K562 (cell line): ENCODE results near the gene BET1L. TPM values are rescaled to one million over a fixed set of nuclear protein-coding genes. Genes with fewer than 3 reads are reported as not detected.

Experiments used
- ATAC-seq: fragments of 200-7000 bp; cut with Tn5 transposase; 3 replicates; pipeline ENCODE4 v1.9.1; 2020; ENCODE audit warnings: moderate library complexity
- BruUV-seq: library from RNA; stranded (reverse); fragments of 400-500 nt; replicated peaks from 2 replicates; lab custom pipeline; 2021; lab: Mats Ljungman, UMichigan
- CTCF ChIA-PET: fragments of 300-600 bp; formaldehyde crosslinking; extraction: SDS; loops from one replicate; lab custom pipeline; 2021; ENCODE audit warnings: low intra/inter-chr PET ratio; lab: Yijun Ruan, JAX
- POLR2A ChIA-PET: fragments of 300-600, 350-650 bp; sonication (Branson Sonifier 250); formaldehyde crosslinking; extraction: SDS; loops from one replicate; lab custom pipeline; 2021; ENCODE audit warnings: antibody characterized with exemption, inconsistent platforms; lab: Yijun Ruan, JAX
- DNase-seq, 4 experiments: peaks; one replicate each; pipeline versions ENCODE4 v3.0.0 to v3.0.0-alpha.2; 2011 to 2018; ENCODE audit warnings: low spot score in 3 of 4, mixed read lengths in 3 of 4; ENCODE audit errors: extremely low read depth in 1 of 4
- FAIRE-seq: peaks from 2 replicates; lab custom pipeline; 2011; peaks lifted over from hg19 to GRCh38; lab: Jason Lieb, UNC
- H2AFZ ChIP-seq: 2 replicates; pipeline ENCODE4 v1.6.0; 2011; ENCODE audit warnings: low read depth, low read length, control low read depth, inconsistent platforms
- H3K27ac ChIP-seq: fragments of 200-600 bp; 3 replicates; pipeline ENCODE4 v1.8.0; 2011; ENCODE audit warnings: low read depth, mild to moderate bottlenecking, control low read depth, inconsistent platforms, low read length, moderate library complexity, mixed read lengths; ENCODE audit errors: extremely low read depth
- H3K27me3 ChIP-seq, 2 experiments: fragments of 300-600 bp in 1 of 2; 2 replicates in 1 of 2; 3 replicates in 1 of 2; pipeline versions ENCODE4 v1.6.0 to v1.8.0; 2011; ENCODE audit warnings: inconsistent platforms in 2 of 2, low read length in 2 of 2, mild to moderate bottlenecking in 1 of 2, mixed read lengths in 1 of 2, moderate library complexity in 1 of 2; ENCODE audit not compliant: control insufficient read depth in 2 of 2, insufficient read depth in 2 of 2
- H3K36me3 ChIP-seq: fragments of 300-600 bp; 3 replicates; pipeline ENCODE4 v1.8.0; 2011; ENCODE audit warnings: mild to moderate bottlenecking, low read length, inconsistent platforms; ENCODE audit not compliant: control insufficient read depth, insufficient read depth
- H3K4me1 ChIP-seq, 2 experiments: fragments of 200-600 bp in 1 of 2; replicated peaks in 1 of 2; 2 replicates in 1 of 2; 3 replicates in 1 of 2; pipeline versions ENCODE4 v1.5.1 to v1.8.0; 2011; ENCODE audit warnings: inconsistent platforms in 2 of 2, low read length in 2 of 2, mild to moderate bottlenecking in 1 of 2, mixed read lengths in 1 of 2, moderate library complexity in 1 of 2; ENCODE audit not compliant: control insufficient read depth in 2 of 2, insufficient read depth in 2 of 2
- H3K4me2 ChIP-seq: 2 replicates; pipeline ENCODE4 v1.6.1; 2011; ENCODE audit warnings: low read length, control low read depth, inconsistent platforms, mixed read lengths; ENCODE audit not compliant: insufficient read depth
- H3K4me3 ChIP-seq: fragments of 200-600 bp; sonication (generic), shearing (Covaris generic); 2 replicates; pipeline ENCODE4 v1.5.1; 2016; ENCODE audit warnings: control low read depth, inconsistent platforms
- H3K79me2 ChIP-seq: fragments of 200-600 bp; 3 replicates; pipeline ENCODE4 v1.8.0; 2011; ENCODE audit warnings: low read length, inconsistent platforms; ENCODE audit not compliant: control insufficient read depth, insufficient read depth
- H3K9ac ChIP-seq, 2 experiments: 2 replicates each; pipeline versions ENCODE4 v1.6.0 to v1.6.1; 2011; ENCODE audit warnings: low read depth in 2 of 2, low read length in 2 of 2, control low read depth in 1 of 2, inconsistent platforms in 1 of 2, mild to moderate bottlenecking in 1 of 2, mixed read lengths in 1 of 2; ENCODE audit not compliant: insufficient read depth in 1 of 2
- H3K9me1 ChIP-seq: one replicate; pipeline ENCODE4 v1.6.0; 2011; ENCODE audit warnings: inconsistent platforms, mild to moderate bottlenecking, low read length, moderate library complexity; ENCODE audit not compliant: control insufficient read depth, insufficient read depth
- H3K9me3 ChIP-seq: replicated peaks from 2 replicates; pipeline ENCODE4 v1.5.1; 2011; ENCODE audit warnings: low read depth, low read length, inconsistent platforms; ENCODE audit not compliant: control insufficient read depth, insufficient read depth
- H4K20me1 ChIP-seq: replicated peaks from 2 replicates; pipeline ENCODE4 v1.6.1; 2011; ENCODE audit warnings: low read length, inconsistent platforms, mixed read lengths; ENCODE audit not compliant: control insufficient read depth, insufficient read depth
- MYNN ChIP-seq, 2 experiments: sonication (generic); formaldehyde crosslinking in 1 of 2; IDR thresholded peaks; 2 replicates each; pipeline versions ENCODE4 v1.5.0 to v1.6.1; 2016 to 2020; ENCODE audit warnings: antibody characterized with exemption in 1 of 2, missing genetic modification reagents in 1 of 2
- NFIC ChIP-seq: fragments of 450-650 bp; IDR thresholded peaks from 2 replicates; pipeline ENCODE4 v1.6.1; 2017; ENCODE audit warnings: mild to moderate bottlenecking, inconsistent platforms
- POLR2AphosphoS5 ChIP-seq: IDR thresholded peaks from 2 replicates; pipeline ENCODE4 v1.6.1; 2011; ENCODE audit warnings: mild to moderate bottlenecking, low read depth, low read length, moderate library complexity; ENCODE audit not compliant: control insufficient read depth, insufficient read depth
- POLR2B ChIP-seq: fragments of 450-650 bp; IDR thresholded peaks from 2 replicates; pipeline ENCODE4 v1.6.1; 2018; ENCODE audit warnings: low read depth; ENCODE audit not compliant: partially characterized antibody
- POLR2G ChIP-seq: fragments of 200-400 bp; formaldehyde crosslinking; IDR thresholded peaks from 2 replicates; pipeline ENCODE4 v1.6.1; 2017; ENCODE audit warnings: low read depth, mild to moderate bottlenecking, antibody characterized with exemption, low read length, moderate library complexity
- RBFOX2 ChIP-seq: fragments of 200-400 bp; formaldehyde crosslinking; IDR thresholded peaks from 2 replicates; pipeline ENCODE4 v1.6.1; 2017; ENCODE audit warnings: low read depth, mild to moderate bottlenecking, low read length, moderate library complexity
- RHOXF2B ChIP-seq: fragments of 250-450 bp; sonication (Bioruptor Pico); conservative IDR thresholded peaks from 2 replicates; pipeline ENCODE4 v1.5.1; 2021
- SAFB ChIP-seq: fragments of 200-400 bp; formaldehyde crosslinking; IDR thresholded peaks from 2 replicates; pipeline ENCODE4 v1.6.1; 2017; ENCODE audit warnings: low read depth, low read length, borderline replicate concordance
- SUPT5H ChIP-seq: fragments of 450-650 bp; IDR thresholded peaks from 2 replicates; pipeline ENCODE4 v1.6.1; 2016
- ZBED1 ChIP-seq: IDR thresholded peaks from 2 replicates; pipeline ENCODE4 v1.6.1; 2014
- WGBS: fragments of 100-300 bp; shearing (Covaris generic); methylation state at CpG from one replicate; pipeline ENCODE4 v1.1.6; 2016; ENCODE audit warnings: low coverage, mixed read lengths; ENCODE audit not compliant: insufficient coverage; ENCODE audit errors: missing lambda C conversion rate; 5-methylcytosine and 5-hydroxymethylcytosine counted together
- in situ Hi-C: fragments of 300-500 bp; cut with MboI; formaldehyde crosslinking; loops from 4 replicates; pipeline ENCODE4 v1.15.0; 2018; ENCODE audit warnings: inconsistent platforms, mixed read lengths
- intact Hi-C: fragments of 100-400 bp; cut with micrococcal nuclease; formaldehyde crosslinking; loops from 2 replicates; pipeline ENCODE4 v1.14.2; 2022
- polyA plus RNA-seq, 8 experiments: library from polyadenylated mRNA; depleted of rRNA in 4 of 8; stranded (reverse) in 5 of 8; unstranded in 3 of 8; fragments of >200 nt; fragmentation: Nextera tagmentation in 2 of 8; fragmentation: Illumina TruSeq in 1 of 8; extraction: Ambion mirVana in 2 of 8; extraction: Trizol in 1 of 8; gene quantifications; 2 replicates each; pipeline versions ENCODE4 v1.2.1 to v1.2.3, GENCODE V29; 2011 to 2014; ENCODE audit warnings: inconsistent platforms in 1 of 8, missing spikeins in 1 of 8
- total RNA-seq, 7 experiments: library from RNA; depleted of rRNA in 6 of 7; stranded (reverse); fragments of >200 nt in 6 of 7; fragmentation: Illumina TruSeq in 2 of 7; extraction: Trizol in 2 of 7; gene quantifications; 2 replicates each; pipeline versions ENCODE4 v1.2.1 to v1.2.3, GENCODE V29; 2011 to 2021; ENCODE audit warnings: low replicate concordance in 1 of 7

The BET1L gene
- total and polyA plus RNA-seq, 9 of the 15 experiments (the other 6 are each of a cell fraction or from before 2014, with no cell fraction given): 9.9 to 69.1 (median 19.9) TPM

DNA sequence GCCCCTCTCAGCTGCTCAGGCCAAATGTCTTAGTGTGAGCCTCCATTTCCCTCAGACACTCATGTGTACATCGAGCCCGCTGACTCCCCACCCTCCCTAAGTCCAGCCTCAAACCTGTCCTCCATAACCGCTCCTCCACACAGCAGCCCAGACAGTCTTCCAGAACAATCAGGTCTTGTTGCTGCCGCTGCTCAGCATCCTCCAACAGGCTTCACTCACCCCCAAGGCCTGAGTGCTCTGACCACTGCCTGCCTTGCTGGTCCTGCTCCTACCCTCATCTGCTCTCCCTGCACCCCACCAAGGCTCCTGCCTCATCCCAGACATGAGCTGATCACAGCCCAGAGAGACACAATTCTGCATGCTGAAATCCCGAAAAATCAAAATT is 46.7 kb upstream of the BET1L start:
- intact Hi-C loops (no loop called here), in situ Hi-C loops (loop anchor here (5.0 kb wide), 1 partner anchor 103 kb away; no protein-coding TSS in a partner anchor)
- WGBS: 78% methylated on average over 5 of the region's 5 CpGs
- FAIRE-seq: no peak
- no peak overlapping the region for H3K4me2 ChIP-seq
- ATAC-seq: no peak
- no peaks in the 10 kb centered on the region for H3K9me1 ChIP-seq
- H2AFZ ChIP-seq: no peak overlapping the region
- no peak overlapping the region for H3K27ac ChIP-seq
- H3K9ac ChIP-seq: peak overlapping the region in 1 of 2 experiments; percentile 75; a peak in 2 of 4 replicates
- TF ChIP-seq ZBED1: no peak
- peak; percentile 55; the same call in 1 of the 2 replicates for TF ChIP-seq POLR2G
- TF ChIP-seq, all 486 proteins: peak for 1
- no peaks in the 10 kb centered on the region for H3K79me2 ChIP-seq
- H3K4me3 ChIP-seq: no peak overlapping the region
- H3K36me3 ChIP-seq: peaks cover 50% of the 10 kb centered on the region
- ChIA-PET CTCF (interaction anchor here (0.6 kb wide), 1 partner anchor 51 kb away, joined by 4 read pairs; no protein-coding TSS in a partner anchor), POLR2A (interaction anchor here (0.6 to 0.9 kb wide), 2 partner anchors 63 to 112 kb away, joined by 3 read pairs; no protein-coding TSS in a partner anchor)
- no peaks in the 10 kb centered on the region for H4K20me1 ChIP-seq
- no peaks in the 10 kb centered on the region for H3K9me3 ChIP-seq
- DNase-seq: no peak
- H3K4me1 ChIP-seq: peaks cover 13 to 16% of the 10 kb centered on the region in 2 experiments
- no peaks in the 10 kb centered on the region for H3K27me3 ChIP-seq
- no TSS peak for BruUV-seq

DNA sequence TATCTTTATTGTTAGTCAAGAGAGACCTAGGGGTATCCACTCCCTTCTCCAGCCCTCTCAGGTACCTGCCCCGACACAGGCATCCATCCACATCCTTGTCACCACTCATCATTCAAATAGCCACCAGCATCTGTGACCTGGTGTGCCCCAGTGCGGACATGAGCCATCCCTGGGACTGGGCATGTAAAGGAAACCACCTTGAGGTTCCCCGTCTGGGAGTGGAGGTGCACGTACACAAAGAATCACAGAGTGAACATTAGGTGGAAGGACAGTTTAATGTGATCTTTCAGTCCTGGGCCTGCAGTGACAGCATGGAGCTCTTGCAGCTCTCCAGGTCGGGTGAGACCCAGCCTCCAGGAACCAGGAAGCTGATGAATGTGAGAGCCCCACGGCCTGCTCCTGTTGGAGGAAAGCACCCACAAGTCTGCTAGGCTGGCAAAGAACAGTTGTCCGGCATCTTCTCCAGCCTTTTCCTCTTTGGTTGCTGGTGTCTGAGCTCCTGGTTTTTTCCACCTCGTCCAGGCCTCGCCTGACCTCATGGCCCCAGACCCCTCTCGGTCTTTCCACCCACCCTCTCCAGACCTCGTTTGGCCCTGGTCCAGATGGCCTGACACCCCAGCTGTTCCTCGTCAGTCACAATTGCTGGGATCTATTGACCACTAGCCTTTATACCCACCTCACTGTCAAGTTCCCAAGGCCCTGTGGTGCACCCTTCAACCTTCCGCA is 46.1 kb upstream of the BET1L start:
- DNase-seq (no peak), ATAC-seq (no peak), FAIRE-seq (no peak)
- Histone ChIP-seq H3K9me3 (no peaks in the 10 kb centered on the region), H3K27ac (no peak overlapping the region), H3K9me1 (no peaks in the 10 kb centered on the region), H2AFZ (no peak overlapping the region), H3K79me2 (no peaks in the 10 kb centered on the region), H4K20me1 (no peaks in the 10 kb centered on the region), H3K4me2 (no peak overlapping the region), H3K4me1 (peaks cover 13 to 16% of the 10 kb centered on the region in 2 experiments), H3K4me3 (no peak overlapping the region), H3K27me3 (no peaks in the 10 kb centered on the region), H3K9ac (peak overlapping the region in 1 of 2 experiments; percentile 24; a peak in 1 of 4 replicates), H3K36me3 (peaks cover 55% of the 10 kb centered on the region)
- no TSS peak for BruUV-seq
- 83% methylated on average over 12 of the region's 13 CpGs for WGBS
- intact Hi-C loops (no loop called here), in situ Hi-C loops (loop anchor here (5.0 kb wide), 1 partner anchor 104 kb away; no protein-coding TSS in a partner anchor)
- peak; percentile 46 for TF ChIP-seq POLR2B
- no peak for TF ChIP-seq SAFB
- peak; percentile 28; the same call in 1 of the 2 replicates for TF ChIP-seq POLR2AphosphoS5
- TF ChIP-seq RBFOX2: peak; percentile 30; the same call in 1 of the 2 replicates
- 0 out of 2 replicates have a peak, but pooled peaks have one; percentile 40 for TF ChIP-seq MYNN (IDR thresholded peaks at IDR 0.05)
- TF ChIP-seq MYNN (CRISPR knock-in tag; IDR thresholded peaks at IDR 0.05): no peak
- TF ChIP-seq NFIC: peak; percentile 68
- TF ChIP-seq RHOXF2B (CRISPR knock-in tag): no peak
- TF ChIP-seq SUPT5H: 0 out of 2 replicates have a peak, but pooled peaks have one; percentile 39
- ChIA-PET CTCF (no interaction called here), POLR2A (interaction anchor here (0.6 kb wide), 1 partner anchor 113 kb away, joined by 3 read pairs; no protein-coding TSS in a partner anchor)
